ENCODE data around the gene LARP4. TPM values are rescaled to one million over a fixed set of nuclear protein-coding genes. Genes with fewer than 3 reads are reported as not detected.
A peak's percentile ranks its signal among the peaks of the same experiment; 100 is the strongest.
"Not testable (repeated sequence)": the region's sequence is repeated elsewhere in the genome, so short reads cannot be mapped to it uniquely, and the experiment has no call there.

The LARP4 gene
- total and polyA plus RNA-seq, 7 experiments from 2014 or later, result 18.7 to 68.9 (median 34.0) TPM

GRCh38 chr12:50387972-50388478 lies 12.7 kb upstream of the LARP4 start:
- Histone ChIP-seq H3K4me1 (ENCODE audit: control insufficient read depth in 2 of 2, insufficient read depth in 2 of 2, low read length in 2 of 2) (no peaks in the 10 kb centered on the region), H3K9me3 (ENCODE audit: control insufficient read depth in 2 of 3, low read length in 3 of 3) (no peaks in the 10 kb centered on the region), H3K36me3 (ENCODE audit: control insufficient read depth in 2 of 3, insufficient read depth in 3 of 3, low read length in 3 of 3) (no peaks in the 10 kb centered on the region), H3K27me3 (ENCODE audit: control insufficient read depth in 2 of 2, insufficient read depth in 2 of 2, low read length in 2 of 2) (no peaks in the 10 kb centered on the region), H3K27ac (ENCODE audit: low read depth, low read length) (no peak overlapping the region), H3K4me3 (ENCODE audit: low read length) (no peak overlapping the region)
- no peak for ATAC-seq
- peaks cover 0 to 1% (median 0%) of the 10 kb centered on the region in 7 donors for H3K4me1 Mint-ChIP-seq
- no peak overlapping the region for H3K27ac Mint-ChIP-seq
- no peak overlapping the region for H3K4me3 Mint-ChIP-seq
- H3K36me3 Mint-ChIP-seq, result no peaks in the 10 kb centered on the region
- ChIA-PET CTCF (no interaction called here), POLR2A (interaction anchor here (0.6 kb wide), 1 partner anchor 19 kb away, joined by 3 read pairs; no protein-coding TSS in a partner anchor)
- no peak for DNase-seq
- intact Hi-C loops (cut with micrococcal nuclease), result no loop called here
- no peaks in the 10 kb centered on the region for H3K9me3 Mint-ChIP-seq
- no peaks in the 10 kb centered on the region for H3K27me3 Mint-ChIP-seq

DNA sequence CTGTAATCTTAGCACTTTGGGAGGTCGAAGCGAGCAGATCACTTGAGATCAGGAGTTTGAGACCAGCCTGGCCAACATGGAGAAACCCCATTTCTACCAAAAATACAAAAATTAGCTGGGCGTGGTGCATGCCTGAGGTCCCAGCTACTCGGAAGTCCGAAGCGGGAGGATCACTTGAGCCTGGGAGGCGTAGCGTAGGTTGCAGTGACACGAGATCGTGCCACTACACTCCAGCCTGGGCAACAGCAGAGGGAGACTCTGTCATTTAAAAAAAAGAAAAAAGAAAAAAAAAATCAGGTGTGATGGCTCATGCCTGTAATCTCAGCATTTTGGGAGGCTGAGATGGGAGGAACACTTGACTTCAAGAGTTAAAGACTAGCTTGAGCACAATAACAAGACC lies 11.9 kb upstream of the LARP4 start:
- H3K4me1 ChIP-seq (ENCODE audit: control insufficient read depth in 2 of 2, insufficient read depth in 2 of 2, low read length in 2 of 2); H3K27me3 Mint-ChIP-seq; H3K9me3 Mint-ChIP-seq; H3K9me3 ChIP-seq (ENCODE audit: control insufficient read depth in 2 of 3, low read length in 3 of 3); POLR2A ChIA-PET; H3K36me3 Mint-ChIP-seq; ATAC-seq; H3K4me3 Mint-ChIP-seq; H3K36me3 ChIP-seq (ENCODE audit: control insufficient read depth in 2 of 3, insufficient read depth in 3 of 3, low read length in 3 of 3); DNase-seq; CTCF ChIA-PET; H3K27ac ChIP-seq (ENCODE audit: low read depth, low read length); H3K27ac Mint-ChIP-seq; H3K4me1 Mint-ChIP-seq; H3K4me3 ChIP-seq (ENCODE audit: low read length); H3K27me3 ChIP-seq (ENCODE audit: control insufficient read depth in 2 of 2, insufficient read depth in 2 of 2, low read length in 2 of 2); intact Hi-C loops (cut with micrococcal nuclease): not testable (repeated sequence)

DNA sequence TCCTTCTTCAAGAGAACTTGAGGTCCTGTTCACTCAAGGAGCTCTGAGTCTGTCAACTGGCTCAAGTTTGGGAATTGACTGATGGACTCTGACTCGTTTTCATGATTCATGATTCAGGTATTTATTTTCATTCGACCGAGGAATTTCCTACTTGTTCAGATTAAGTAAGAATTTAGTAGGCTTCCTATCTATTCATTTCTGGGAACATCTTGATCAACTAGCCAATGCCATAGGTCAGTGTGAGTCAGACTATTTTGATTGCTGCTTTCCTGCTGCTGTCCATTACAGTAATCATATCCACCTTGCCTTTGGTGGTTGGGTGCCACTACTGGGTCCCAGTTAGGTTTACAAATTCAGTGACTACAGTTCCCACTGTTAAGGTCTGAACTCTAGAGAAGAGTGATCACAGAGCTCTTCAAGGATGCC lies 10.4 kb upstream of the LARP4 start:
- ATAC-seq (no peak), DNase-seq (no peak)
- Mint-ChIP-seq H3K27ac (no peak overlapping the region), H3K36me3 (no peaks in the 10 kb centered on the region), H3K9me3 (no peaks in the 10 kb centered on the region), H3K4me1 (peaks cover 0 to 1% (median 0%) of the 10 kb centered on the region in 7 donors), H3K27me3 (no peaks in the 10 kb centered on the region), H3K4me3 (no peak overlapping the region)
- Histone ChIP-seq H3K36me3 (ENCODE audit: control insufficient read depth in 2 of 3, insufficient read depth in 3 of 3, low read length in 3 of 3) (no peaks in the 10 kb centered on the region), H3K4me3 (ENCODE audit: low read length) (no peak overlapping the region), H3K27ac (ENCODE audit: low read depth, low read length) (no peak overlapping the region), H3K9me3 (ENCODE audit: control insufficient read depth in 2 of 3, low read length in 3 of 3) (no peaks in the 10 kb centered on the region), H3K27me3 (ENCODE audit: control insufficient read depth in 2 of 2, insufficient read depth in 2 of 2, low read length in 2 of 2) (no peaks in the 10 kb centered on the region), H3K4me1 (ENCODE audit: control insufficient read depth in 2 of 2, insufficient read depth in 2 of 2, low read length in 2 of 2) (no peaks in the 10 kb centered on the region)
- ChIA-PET CTCF (no interaction called here), POLR2A (no interaction called here)
- intact Hi-C loops (cut with micrococcal nuclease), result no loop called here

DNA sequence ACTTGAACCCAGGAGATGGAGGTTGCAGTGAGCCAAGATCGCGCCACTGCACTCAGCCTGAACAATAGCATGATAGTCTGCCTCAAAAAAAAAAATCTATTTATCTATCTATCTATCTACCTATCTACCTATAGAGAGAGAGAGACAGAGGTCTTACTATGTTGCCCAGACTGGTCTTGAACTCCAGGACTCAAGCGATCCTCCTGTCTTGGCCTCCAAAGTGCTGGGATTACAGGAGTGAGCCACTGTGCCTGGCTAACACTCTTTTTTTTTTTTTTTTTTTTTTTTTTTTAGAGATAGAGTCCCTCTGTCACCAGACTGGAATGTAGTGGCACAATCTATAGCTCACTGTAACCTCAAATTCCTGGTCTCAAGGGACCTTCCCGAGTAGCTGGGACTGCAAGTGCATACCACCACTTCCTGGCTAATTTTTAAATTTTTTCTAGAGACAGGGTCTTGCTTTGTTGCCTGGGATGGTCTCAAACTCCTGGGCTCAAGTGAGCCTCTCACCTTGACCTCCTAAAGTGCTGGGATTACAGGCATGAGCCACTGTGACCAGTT lies 6.1 kb upstream of the LARP4 start:
- ChIA-PET POLR2A (no interaction called here), CTCF (no interaction called here)
- Histone ChIP-seq H3K4me1 (ENCODE audit: control insufficient read depth in 2 of 2, insufficient read depth in 2 of 2, low read length in 2 of 2) (no peaks in the 10 kb centered on the region), H3K4me3 (ENCODE audit: low read length) (no peak overlapping the region), H3K27ac (ENCODE audit: low read depth, low read length) (no peak overlapping the region), H3K27me3 (ENCODE audit: control insufficient read depth in 2 of 2, insufficient read depth in 2 of 2, low read length in 2 of 2) (no peaks in the 10 kb centered on the region), H3K9me3 (ENCODE audit: control insufficient read depth in 2 of 3, low read length in 3 of 3) (no peaks in the 10 kb centered on the region), H3K36me3 (ENCODE audit: control insufficient read depth in 2 of 3, insufficient read depth in 3 of 3, low read length in 3 of 3) (no peaks in the 10 kb centered on the region)
- Mint-ChIP-seq H3K4me3 (no peak overlapping the region), H3K27me3 (peaks cover 0 to 13% (median 6%) of the 10 kb centered on the region in 5 donors), H3K36me3 (peaks cover 0 to 3% (median 0%) of the 10 kb centered on the region in 5 donors), H3K9me3 (no peaks in the 10 kb centered on the region), H3K4me1 (peaks cover 0 to 6% (median 4%) of the 10 kb centered on the region in 7 donors), H3K27ac (no peak overlapping the region)
- intact Hi-C loops (cut with micrococcal nuclease), result no loop called here
- no peak for ATAC-seq
- no peak for DNase-seq

- peaks cover 0 to 10% (median 0%) of the 10 kb centered on the region in 5 donors for H3K36me3 Mint-ChIP-seq
- no peak overlapping the region for H3K4me3 ChIP-seq (ENCODE audit: low read length)
- H3K27me3 ChIP-seq (ENCODE audit: control insufficient read depth in 2 of 2, insufficient read depth in 2 of 2, low read length in 2 of 2), result no peaks in the 10 kb centered on the region
- H3K27ac Mint-ChIP-seq, result no peak overlapping the region
- DNase-seq, result no peak
- no peaks in the 10 kb centered on the region for H3K9me3 Mint-ChIP-seq
- H3K27ac ChIP-seq (ENCODE audit: low read depth, low read length), result no peak overlapping the region
- H3K36me3 ChIP-seq (ENCODE audit: control insufficient read depth in 2 of 3, insufficient read depth in 3 of 3, low read length in 3 of 3), result peaks cover 0 to 6% (median 0%) of the 10 kb centered on the region in 3 experiments
- no peak overlapping the region for H3K4me3 Mint-ChIP-seq
- intact Hi-C loops (cut with micrococcal nuclease), result no loop called here
- H3K27me3 Mint-ChIP-seq, result peaks cover 0 to 13% (median 6%) of the 10 kb centered on the region in 5 donors
- CTCF ChIA-PET, result no interaction called here
- ATAC-seq, result no peak
- peaks cover 7 to 29% (median 20%) of the 10 kb centered on the region in 7 donors for H3K4me1 Mint-ChIP-seq
- H3K9me3 ChIP-seq (ENCODE audit: control insufficient read depth in 2 of 3, low read length in 3 of 3), result no peaks in the 10 kb centered on the region
- POLR2A ChIA-PET, result interaction anchor here (0.6 to 0.7 kb wide), 2 partner anchors 18 to 335 kb away, joined by 3 read pairs; no protein-coding TSS in a partner anchor
- peaks cover under 1 to 8% of the 10 kb centered on the region in 2 donors for H3K4me1 ChIP-seq (ENCODE audit: control insufficient read depth in 2 of 2, insufficient read depth in 2 of 2, low read length in 2 of 2)
Measured at GRCh38 chr12:50397117-50397650, 3.5 kb upstream of the LARP4 start.

DNA sequence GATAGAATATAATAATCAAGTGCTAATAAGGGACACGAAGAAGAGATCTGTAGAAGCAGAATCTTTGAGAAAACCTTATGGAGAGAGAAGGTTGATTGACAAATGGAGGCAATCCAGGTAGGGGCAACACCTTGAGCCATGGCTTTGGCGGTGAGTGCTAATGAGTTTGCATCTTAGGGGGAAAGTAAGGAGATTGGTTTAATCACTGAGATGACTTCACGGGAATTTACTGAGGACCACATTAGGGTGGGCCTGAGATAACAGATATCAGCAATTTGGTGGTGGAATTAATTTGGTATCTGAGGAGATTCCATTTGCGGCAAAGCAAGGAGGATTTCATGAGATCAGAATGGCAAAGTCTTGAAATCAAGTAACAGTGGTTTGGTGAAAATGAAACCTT lies 1.8 kb upstream of the LARP4 start:
- ATAC-seq, result no peak
- Histone ChIP-seq H3K4me1 (ENCODE audit: control insufficient read depth in 2 of 2, insufficient read depth in 2 of 2, low read length in 2 of 2) (peaks cover 9 to 12% of the 10 kb centered on the region in 2 donors), H3K36me3 (ENCODE audit: control insufficient read depth in 2 of 3, insufficient read depth in 3 of 3, low read length in 3 of 3) (peaks cover 0 to 6% (median 0%) of the 10 kb centered on the region in 3 experiments), H3K9me3 (ENCODE audit: control insufficient read depth in 2 of 3, low read length in 3 of 3) (no peaks in the 10 kb centered on the region), H3K4me3 (ENCODE audit: low read length) (no peak overlapping the region), H3K27me3 (ENCODE audit: control insufficient read depth in 2 of 2, insufficient read depth in 2 of 2, low read length in 2 of 2) (no peaks in the 10 kb centered on the region), H3K27ac (ENCODE audit: low read depth, low read length) (no peak overlapping the region)
- DNase-seq, result no peak
- Mint-ChIP-seq H3K36me3 (peaks cover 0 to 10% (median 0%) of the 10 kb centered on the region in 5 donors), H3K4me3 (peak overlapping the region; percentile 5 to 63 (median 39)), H3K27me3 (peaks cover 0 to 13% (median 6%) of the 10 kb centered on the region in 5 donors), H3K9me3 (no peaks in the 10 kb centered on the region), H3K4me1 (peaks cover 21 to 47% (median 34%) of the 10 kb centered on the region in 7 donors), H3K27ac (peak overlapping the region in 4 of 9 donors; percentile 16 to 59 (median 46))
- POLR2A ChIA-PET, result no interaction called here
- CTCF ChIA-PET, result no interaction called here
- intact Hi-C loops (cut with micrococcal nuclease), result no loop called here

Data from naive thymus-derived CD4-positive, alpha-beta T cell (primary cell).